ENCODE results near the gene DNAH11.

Gene DNAH11

DNA sequence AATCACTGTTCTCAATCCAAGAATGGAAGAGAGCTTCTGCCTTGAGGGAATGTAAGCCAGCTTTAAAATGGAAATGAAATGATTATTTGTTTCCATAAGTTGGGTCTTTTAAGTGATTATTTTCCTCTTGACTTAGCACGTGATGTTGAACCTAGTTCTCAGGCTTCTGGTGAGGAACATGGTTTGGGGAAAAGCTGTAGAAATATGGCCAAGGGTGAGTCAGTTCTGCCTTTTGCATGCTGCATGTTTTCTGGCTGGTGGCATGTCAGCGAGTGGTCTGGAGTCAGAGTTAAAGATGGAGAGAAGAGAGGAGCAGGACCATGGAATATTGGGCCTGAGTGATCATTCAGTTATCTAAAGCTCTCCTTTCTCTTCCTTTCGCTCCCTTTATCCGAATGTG lies 54.0 kb downstream of the DNAH11 start:
- H3K4me3 ChIP-seq (ENCODE audit: low read depth, low read length) = no peak overlapping the region
- ChIA-PET CTCF (no interaction called here), POLR2A (no interaction called here)
- DNase-seq (ENCODE audit: low read depth, low spot score) = no peak
- TF ChIP-seq, protein P1, sequence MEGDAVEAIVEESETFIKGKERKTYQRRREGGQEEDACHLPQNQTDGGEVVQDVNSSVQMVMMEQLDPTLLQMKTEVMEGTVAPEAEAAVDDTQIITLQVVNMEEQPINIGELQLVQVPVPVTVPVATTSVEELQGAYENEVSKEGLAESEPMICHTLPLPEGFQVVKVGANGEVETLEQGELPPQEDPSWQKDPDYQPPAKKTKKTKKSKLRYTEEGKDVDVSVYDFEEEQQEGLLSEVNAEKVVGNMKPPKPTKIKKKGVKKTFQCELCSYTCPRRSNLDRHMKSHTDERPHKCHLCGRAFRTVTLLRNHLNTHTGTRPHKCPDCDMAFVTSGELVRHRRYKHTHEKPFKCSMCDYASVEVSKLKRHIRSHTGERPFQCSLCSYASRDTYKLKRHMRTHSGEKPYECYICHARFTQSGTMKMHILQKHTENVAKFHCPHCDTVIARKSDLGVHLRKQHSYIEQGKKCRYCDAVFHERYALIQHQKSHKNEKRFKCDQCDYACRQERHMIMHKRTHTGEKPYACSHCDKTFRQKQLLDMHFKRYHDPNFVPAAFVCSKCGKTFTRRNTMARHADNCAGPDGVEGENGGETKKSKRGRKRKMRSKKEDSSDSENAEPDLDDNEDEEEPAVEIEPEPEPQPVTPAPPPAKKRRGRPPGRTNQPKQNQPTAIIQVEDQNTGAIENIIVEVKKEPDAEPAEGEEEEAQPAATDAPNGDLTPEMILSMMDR (IDR thresholded peaks at IDR 0.05; ENCODE audit: insufficient read depth, low read length, missing control alignments) = no peak

DNA sequence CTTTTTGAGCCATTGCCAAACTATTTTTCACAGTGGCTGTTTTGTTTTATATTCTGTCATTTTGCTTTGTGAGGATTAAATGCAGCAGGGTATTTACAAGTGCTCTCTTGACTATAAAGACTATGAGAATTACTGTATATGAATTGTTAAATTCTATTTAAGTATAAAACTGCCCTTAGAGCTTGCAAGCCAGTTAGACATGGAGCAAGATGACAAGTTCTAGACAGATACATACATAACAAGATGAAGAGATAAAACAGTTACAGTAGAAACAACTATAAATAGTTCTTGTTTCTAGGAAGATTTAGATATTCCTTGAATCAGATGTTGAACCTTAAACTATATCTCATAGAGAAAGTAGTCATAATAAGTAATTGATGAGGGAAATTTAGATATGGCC lies 60.6 kb downstream of the DNAH11 start:
- DNase-seq (ENCODE audit: low read depth, low spot score) = no peak
- TF ChIP-seq, protein P1 (IDR thresholded peaks at IDR 0.05; ENCODE audit: insufficient read depth, low read length, missing control alignments) = no peak
- H3K4me3 ChIP-seq (ENCODE audit: low read depth, low read length) = no peak overlapping the region
- CTCF ChIA-PET = no interaction called here
- POLR2A ChIA-PET = no interaction called here

DNA sequence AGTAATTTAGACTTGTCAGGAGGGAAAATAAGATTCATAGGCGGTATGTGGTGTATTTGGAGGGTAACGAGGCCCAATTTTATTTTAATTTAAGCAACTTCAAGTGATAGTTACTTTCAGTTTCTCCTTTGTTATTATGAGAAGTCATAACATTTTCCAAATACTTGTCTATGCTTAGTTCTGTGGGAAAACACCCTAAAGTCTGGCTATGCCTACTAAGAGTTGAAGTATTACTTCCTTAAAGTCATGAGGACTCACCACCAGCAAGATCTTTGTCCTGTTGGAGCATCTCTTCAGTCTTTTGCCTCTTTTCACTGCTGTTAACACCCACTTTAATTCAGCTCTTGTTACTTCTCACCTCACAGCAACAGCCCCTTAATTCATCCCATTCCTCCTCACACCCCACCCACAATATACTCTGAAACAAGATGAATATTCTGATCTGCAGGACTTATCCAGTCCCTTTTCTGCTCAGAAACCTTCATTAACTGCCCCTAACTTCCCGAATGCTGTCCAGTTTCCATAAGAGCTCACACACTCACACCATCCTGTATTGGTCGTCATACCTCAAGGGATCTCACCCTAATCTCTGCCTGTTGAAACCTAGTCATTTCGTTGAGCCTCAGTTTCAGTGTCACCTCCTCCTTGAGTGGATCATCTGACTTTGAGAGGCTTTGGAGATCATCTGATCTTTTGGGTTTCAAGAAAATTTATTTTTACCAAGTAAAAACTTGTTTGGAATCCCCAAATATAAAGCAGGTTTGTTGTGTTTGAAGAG lies 61.3 kb downstream of the DNAH11 start:
- H3K4me3 ChIP-seq (ENCODE audit: low read depth, low read length) = no peak overlapping the region
- TF ChIP-seq, protein P1 (IDR thresholded peaks at IDR 0.05; ENCODE audit: insufficient read depth, low read length, missing control alignments) = no peak
- DNase-seq (ENCODE audit: low read depth, low spot score) = no peak
- ChIA-PET CTCF (no interaction called here), POLR2A (no interaction called here)

DNA sequence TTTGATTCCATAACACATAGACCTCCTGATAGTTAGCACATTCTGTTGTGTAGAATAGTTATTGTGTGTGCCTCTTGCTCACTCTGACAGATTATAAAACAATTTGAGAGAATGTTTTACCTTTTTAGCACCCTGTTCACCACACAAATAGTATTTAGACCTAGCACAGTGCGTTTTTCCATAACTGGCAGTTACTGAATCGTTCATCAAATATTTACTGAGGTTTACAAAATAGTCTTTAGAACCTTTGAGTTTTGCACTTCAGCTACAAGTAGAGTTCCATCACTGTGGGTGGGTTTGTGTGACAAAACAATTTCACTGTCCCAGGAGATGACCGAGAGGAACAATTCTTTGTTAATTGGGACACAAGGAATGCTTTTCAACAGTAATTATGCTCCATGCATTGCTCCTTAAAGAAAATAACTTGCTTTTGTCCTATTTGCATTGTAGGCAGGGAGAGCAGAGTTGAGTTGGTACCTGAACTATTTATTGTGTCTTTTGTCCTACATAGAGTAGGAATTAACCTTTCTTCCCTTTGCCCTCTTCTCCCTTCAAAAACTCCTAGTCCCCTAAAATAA lies 62.3 kb downstream of the DNAH11 start:
- TF ChIP-seq, protein P1 (IDR thresholded peaks at IDR 0.05; ENCODE audit: insufficient read depth, low read length, missing control alignments) = no peak
- DNase-seq (ENCODE audit: low read depth, low spot score) = no peak
- ChIA-PET CTCF (no interaction called here), POLR2A (no interaction called here)
- H3K4me3 ChIP-seq (ENCODE audit: low read depth, low read length) = no peak overlapping the region

DNA sequence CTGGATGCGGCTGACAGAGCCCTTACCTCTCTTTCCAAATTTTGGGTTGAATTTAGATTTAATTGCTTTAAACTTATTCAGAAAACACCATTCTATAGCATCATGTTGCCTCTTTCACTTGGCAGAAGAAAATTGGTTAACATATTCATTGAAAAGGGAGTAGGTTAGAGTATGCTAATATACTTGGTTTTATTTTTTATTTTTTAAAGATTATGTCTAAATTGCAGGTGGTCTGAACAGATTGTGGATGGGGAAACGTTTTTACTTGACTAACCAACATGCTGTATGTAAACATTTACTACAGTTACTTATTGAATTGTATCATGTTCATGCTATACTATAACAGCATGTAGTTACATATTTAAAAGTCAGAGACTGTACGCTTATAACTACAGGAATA lies 65.6 kb downstream of the DNAH11 start:
- CTCF ChIA-PET = no interaction called here
- H3K4me3 ChIP-seq (ENCODE audit: low read depth, low read length) = no peak overlapping the region
- POLR2A ChIA-PET = no interaction called here
- no peak for DNase-seq (ENCODE audit: low read depth, low spot score)
- TF ChIP-seq, protein P1 (IDR thresholded peaks at IDR 0.05; ENCODE audit: insufficient read depth, low read length, missing control alignments) = no peak

DNA sequence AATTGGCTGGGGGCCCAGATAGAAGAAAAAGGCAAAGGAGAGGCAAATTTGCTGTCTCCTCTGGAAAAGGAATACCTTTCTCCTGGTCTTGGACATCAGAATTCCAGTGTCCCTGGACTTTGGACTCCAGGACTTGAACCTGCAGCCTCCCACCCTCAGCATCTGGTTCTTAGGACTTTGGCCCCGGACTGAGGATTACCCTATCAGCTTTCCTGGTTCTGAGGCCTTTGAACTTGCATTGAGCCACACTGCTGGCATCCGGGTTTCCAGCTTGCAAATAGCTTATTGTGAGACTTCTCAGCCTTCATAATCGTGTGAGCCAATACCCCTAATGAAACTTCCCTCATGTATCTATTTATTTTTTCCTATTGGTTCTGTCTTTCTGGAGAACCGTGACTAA lies 68.3 kb downstream of the DNAH11 start:
- ChIA-PET POLR2A (no interaction called here), CTCF (interaction anchor here (0.6 kb wide), 1 partner anchor 111 kb away, joined by 3 read pairs; no protein-coding TSS in a partner anchor)
- TF ChIP-seq, protein P1 (IDR thresholded peaks at IDR 0.05; ENCODE audit: insufficient read depth, low read length, missing control alignments) = no peak
- H3K4me3 ChIP-seq (ENCODE audit: low read depth, low read length) = no peak overlapping the region
- DNase-seq (ENCODE audit: low read depth, low spot score) = no peak
